Stimulated activated CD8-positive, alpha-beta memory T cell treated with anti-CD3 and anti-CD28 coated beads, Interleukin-12 subunit alpha, Interleukin-12 subunit beta, amount 100 ng/mL, for 24 hours (primary cell): ENCODE data around the gene COL6A1.

Source experiments
- DNase-seq: peaks from one replicate; pipeline ENCODE4 v3.0.0-alpha.2; 2020; ENCODE audit errors: extremely low read depth

Gene COL6A1

DNA sequence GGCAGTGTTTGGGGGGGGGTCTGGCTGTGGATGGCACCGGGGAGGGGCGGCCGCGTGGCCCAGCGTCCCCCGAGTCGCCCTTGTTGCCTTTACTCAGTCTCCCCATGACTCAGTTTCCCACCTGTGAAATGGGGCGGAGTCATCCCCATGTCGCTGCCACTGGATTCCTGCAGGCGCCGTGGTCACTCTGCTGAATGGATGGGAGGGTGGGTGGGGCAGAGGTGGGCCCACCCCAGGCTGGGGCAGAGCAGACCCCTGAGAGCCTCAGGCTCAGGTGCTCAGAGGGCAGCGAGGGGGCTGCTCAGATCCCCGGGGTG lies 2.0 kb downstream of the COL6A1 start:
- DNase-seq = no peak

DNA sequence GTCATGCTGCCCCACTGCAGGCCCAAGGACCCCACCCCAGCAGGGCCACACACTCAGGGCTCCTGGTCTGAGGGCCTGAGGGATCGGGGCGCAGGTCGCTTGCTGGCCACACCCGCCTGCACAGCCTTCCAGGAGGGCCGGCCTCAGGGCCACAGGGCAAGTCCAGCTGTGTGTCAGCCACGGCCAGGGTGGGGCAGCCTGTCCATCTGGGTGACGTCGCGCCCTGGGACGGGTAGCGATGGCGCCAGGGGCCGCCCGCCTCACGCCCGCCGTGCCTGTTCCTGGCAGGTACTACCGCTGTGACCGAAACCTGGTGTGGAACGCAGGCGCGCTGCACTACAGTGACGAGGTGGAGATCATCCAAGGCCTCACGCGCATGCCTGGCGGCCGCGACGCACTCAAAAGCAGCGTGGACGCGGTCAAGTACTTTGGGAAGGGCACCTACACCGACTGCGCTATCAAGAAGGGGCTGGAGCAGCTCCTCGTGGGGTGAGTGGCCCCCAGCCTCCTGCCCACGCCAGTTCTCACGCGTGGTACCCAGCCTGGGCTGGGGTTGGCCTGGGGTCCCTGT lies 2.5 kb downstream of the COL6A1 start:
- DNase-seq = no peak

DNA sequence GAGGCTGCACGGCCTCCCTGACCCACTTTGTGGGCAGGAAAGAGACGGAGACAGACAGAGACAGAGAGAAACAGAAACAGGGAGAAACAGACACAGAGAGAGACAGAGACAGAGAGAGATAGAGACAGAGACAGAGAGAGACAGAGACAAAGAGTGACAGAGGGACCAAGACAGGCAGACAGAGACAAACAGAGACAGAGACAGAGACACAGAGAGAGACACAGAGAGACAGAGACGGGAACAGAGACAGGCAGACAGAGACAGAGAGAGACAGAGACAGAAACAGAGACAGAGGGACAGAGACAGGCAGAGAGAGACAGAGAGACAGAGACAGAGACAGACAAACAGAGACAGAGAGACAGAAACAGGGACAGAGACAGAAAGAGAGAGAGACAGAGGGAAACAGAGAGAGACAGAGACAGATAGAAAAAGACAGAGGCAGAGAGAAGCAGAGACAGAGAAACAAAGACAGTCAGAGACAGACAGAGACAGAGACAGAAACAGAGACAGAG lies 3.1 kb downstream of the COL6A1 start:
- no peak for DNase-seq

DNA sequence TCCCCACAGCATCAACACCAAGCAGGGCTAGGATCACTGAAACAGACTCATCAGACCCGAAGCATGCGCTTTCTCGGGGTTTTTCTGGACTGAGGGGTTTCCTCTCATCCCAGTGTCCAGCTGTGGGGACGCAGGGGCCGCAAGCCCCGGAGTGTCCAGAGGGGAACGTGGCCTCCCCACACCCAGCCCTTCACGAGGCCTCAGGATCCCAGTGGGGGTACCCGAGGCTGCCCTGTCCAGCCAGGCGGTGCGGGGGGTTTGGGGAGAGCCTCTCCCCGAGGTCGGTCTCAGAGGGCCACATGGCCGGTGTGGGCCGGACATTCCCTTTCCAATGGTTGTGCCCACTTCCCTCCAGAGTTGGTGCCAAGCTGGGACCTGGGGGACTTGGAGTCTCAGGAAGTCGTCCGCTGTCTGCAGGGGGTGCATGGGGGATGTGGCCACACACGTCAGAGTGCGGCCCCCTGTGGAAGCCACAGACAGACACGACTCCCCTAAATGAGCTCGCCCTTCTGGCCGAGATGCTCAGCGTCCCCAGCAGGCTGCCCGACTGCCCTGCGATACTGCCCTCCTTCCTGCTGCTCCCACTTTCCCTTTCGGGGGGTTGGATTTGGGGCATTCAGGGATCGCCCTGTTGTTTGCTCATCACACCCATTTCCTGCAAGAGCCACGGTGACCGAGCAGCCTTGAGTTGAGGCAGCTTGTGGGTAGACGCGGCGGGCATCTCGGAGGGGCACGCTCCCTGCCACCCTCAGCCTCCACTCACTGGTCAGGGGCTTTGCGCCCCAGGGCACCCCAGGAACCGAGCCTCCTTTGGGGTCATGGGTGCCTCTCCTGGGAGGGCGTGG lies 4.1 kb downstream of the COL6A1 start:
- no peak for DNase-seq

GRCh38 chr21:45986316-45987051 lies 4.9 kb downstream of the COL6A1 start:
- no peak for DNase-seq

- no peak for DNase-seq
Measured at GRCh38 chr21:45987121-45987711, 5.6 kb downstream of the COL6A1 start.

GRCh38 chr21:45988366-45989347 lies 7.1 kb downstream of the COL6A1 start:
- no peak for DNase-seq

- DNase-seq = no peak
Measured at GRCh38 chr21:45989355-45990048, 7.9 kb downstream of the COL6A1 start.

DNA sequence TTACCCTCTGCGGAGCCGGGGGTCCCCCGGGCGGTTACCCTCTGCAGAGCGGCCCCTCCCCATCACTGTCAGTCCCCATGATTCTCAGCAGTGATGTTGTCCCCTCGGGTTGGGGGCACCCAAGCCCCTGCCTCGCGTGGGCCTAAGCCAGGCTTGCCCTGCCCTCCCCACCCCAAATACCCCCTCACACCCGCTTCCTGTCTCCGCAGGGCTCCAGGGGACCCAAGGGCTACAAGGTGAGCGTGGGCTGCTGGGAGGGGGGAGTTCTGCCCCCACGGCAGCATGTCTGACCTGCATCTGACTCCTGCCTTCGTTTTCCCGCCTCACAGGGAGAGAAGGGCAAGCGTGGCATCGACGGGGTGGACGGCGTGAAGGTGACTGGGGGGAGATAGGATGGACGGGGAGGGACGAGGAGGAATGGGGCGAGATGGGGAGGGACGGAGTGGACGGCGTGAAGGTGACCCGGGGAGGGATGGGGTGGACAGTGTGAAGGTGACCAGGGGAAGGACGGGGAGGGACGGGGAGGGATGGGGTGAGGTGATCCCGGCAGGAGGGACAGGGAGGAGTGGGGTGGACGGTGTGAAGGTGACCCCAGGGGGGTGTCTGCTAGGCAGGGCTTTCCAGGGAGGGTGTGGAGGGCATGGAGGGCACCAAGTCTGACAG lies 8.6 kb downstream of the COL6A1 start:
- no peak for DNase-seq

GRCh38 chr21:45990741-45991605 lies 9.4 kb downstream of the COL6A1 start:
- no peak for DNase-seq

GRCh38 chr21:45991606-45992300 lies 10.2 kb downstream of the COL6A1 start:
- DNase-seq = no peak

GRCh38 chr21:45992301-45993209 lies 11.0 kb downstream of the COL6A1 start:
- DNase-seq = no peak

DNA sequence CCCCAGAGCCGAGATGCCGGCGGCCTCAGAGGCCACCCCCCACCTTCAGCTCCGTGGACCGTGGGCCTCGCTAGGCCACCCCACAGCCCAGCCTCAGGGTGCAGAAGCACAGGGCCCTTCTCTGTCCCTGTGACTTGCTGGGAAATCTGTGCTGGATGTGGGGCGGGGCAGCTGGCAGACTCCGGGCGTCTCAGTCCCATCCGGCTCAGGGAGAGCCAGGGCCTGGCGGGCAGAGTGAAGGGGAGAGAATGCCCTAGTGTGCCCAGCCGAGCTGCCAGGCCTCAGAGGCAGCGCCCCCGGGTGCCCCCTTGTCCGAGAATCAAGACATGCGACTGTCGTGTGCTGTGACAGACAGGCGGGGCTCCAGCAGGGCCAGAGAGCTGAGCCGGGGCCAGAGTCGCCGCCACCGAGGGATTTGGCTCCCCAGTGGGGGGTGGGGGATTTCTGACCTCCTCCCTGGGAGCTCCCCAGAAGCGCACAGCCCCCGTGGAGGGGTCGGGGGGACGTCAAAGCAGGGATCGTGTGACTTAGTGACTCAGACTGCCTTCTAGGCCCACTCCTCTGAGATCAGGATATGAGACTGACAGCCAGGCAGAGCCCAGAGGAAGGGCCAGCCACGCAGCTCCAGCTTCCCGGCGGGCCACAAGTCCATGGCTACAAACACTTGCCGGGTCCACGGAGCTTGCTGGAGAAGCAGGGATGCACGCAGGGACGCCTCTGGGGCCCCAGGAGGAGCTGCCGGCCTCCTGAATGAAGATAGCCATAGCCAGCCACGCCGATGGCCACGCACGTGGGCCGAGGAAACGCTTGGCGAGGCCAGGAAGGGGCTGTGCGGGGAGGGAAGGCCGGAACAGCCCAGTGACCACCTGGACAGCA lies 11.9 kb downstream of the COL6A1 start:
- DNase-seq = no peak

DNA sequence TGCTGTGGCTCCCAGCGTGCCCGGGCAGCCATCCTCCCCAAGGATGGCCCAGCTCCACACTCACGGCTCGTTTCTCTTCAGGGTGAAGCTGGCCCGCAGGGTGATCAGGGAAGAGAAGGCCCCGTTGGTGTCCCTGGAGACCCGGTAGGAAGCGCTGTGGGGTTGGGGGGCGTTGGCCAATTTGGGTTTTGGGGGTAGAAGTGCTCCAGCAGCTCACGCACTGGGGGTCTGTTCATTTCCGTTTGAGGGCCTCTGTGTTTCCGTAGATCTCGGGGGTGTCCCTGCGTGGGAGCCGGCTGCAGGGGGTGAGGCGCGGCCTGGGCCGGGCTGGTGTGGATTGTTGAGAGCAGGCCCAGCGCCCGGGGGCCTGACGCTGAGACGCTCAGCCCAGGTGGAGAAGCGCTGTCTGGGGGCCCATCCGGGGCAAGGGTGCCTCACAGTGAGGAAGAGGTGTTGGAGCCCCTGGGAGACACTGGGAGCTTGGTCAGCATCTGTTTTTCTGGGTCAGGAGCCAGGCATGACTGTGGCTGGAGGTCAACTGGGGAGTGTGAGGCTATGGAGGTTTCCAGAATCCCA lies 12.6 kb downstream of the COL6A1 start:
- no peak for DNase-seq

DNA sequence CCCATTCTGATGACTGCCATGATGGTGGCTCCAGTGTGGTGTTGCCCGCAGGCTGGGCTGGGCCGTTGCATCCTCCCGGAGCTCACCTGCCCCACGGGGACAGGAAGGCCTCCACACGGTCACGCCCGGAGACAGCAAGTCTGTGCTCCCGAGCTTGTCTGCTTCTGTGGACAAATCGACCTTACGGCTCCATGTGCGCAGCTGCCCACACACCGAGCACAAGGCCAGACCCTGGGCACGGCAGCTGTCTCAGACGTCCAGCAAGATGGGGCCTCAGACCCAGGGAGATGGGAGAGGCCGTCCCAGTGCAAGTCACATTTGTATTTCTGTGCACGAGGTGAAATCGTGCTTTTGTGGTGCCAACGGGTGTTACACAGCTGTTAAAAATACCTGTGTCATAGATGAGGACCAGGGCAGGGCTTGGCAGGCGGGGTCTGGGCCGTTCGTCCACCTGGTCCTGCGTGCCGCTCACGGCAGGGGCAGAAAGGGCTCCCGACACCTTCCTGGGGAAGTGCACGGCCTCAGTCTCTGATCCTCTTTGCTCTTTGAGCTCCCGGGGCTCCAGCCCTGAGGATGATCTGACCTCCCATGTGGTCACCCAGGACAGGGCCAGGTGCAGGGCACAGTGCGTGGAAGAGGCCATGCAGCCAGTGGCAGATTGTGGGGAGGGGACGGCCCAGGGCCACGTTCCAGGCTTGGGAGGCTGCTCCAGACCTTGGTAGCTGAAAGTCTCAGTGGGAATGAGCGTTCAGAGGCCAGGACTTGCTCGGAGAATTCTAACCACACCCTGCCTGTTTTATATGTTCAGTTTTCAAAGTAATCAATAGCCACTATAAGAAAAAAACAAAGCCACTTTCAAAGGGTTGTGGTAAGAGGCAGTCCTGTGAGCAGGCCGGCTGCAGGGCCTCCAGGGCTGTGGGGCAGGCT lies 13.5 kb downstream of the COL6A1 start:
- DNase-seq = no peak
